ENCODE results near the gene LTB4R2.

- TF ChIP-seq CTCF (IDR thresholded peaks at IDR 0.05): no peak
- TF ChIP-seq POLR2A (IDR thresholded peaks at IDR 0.05): no peak
- TF ChIP-seq POLR2AphosphoS5 (IDR thresholded peaks at IDR 0.05): no peak
These were observed 1.4 kb upstream of the LTB4R2 start for GRCh38 chr14:24308342-24309124.

Data from prostate gland (tissue), 2 donors.